Lower leg skin (tissue), 3 donors: Measurements from ENCODE around the gene GSC2.

Source experiments
- POLR2A ChIP-seq, 2 donors: fragments of 450-650 bp; IDR thresholded peaks; one replicate each; pipeline ENCODE4 v1.6.1; 2016 to 2017; ENCODE audit warnings: antibody characterized with exemption in 2 of 2, mild to moderate bottlenecking in 1 of 2, moderate library complexity in 1 of 2
- TF ChIP-seq, protein P1 (sequence below), 3 donors: fragments of 450-650 bp; IDR thresholded peaks; one replicate each; pipeline ENCODE4 v1.5.1; 2016; ENCODE audit warnings: antibody characterized with exemption in 3 of 3, mild to moderate bottlenecking in 3 of 3, moderate library complexity in 2 of 3

- TF ChIP-seq POLR2A (IDR thresholded peaks at IDR 0.05) = no peak
- TF ChIP-seq, protein P1, sequence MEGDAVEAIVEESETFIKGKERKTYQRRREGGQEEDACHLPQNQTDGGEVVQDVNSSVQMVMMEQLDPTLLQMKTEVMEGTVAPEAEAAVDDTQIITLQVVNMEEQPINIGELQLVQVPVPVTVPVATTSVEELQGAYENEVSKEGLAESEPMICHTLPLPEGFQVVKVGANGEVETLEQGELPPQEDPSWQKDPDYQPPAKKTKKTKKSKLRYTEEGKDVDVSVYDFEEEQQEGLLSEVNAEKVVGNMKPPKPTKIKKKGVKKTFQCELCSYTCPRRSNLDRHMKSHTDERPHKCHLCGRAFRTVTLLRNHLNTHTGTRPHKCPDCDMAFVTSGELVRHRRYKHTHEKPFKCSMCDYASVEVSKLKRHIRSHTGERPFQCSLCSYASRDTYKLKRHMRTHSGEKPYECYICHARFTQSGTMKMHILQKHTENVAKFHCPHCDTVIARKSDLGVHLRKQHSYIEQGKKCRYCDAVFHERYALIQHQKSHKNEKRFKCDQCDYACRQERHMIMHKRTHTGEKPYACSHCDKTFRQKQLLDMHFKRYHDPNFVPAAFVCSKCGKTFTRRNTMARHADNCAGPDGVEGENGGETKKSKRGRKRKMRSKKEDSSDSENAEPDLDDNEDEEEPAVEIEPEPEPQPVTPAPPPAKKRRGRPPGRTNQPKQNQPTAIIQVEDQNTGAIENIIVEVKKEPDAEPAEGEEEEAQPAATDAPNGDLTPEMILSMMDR (IDR thresholded peaks at IDR 0.05) = no peak
These were observed 26.6 kb upstream of the GSC2 start for GRCh38 chr22:19176732-19177131.
